Loucy (cell line): Measurements from ENCODE around the gene CLCN2.

Experiments
- H2AFZ ChIP-seq: fragments of 200-600 bp; sonication (generic); 2 replicates; pipeline ENCODE4 v1.6.0; 2016; ENCODE audit warnings: antibody characterized with exemption, mild to moderate bottlenecking, low read length, moderate library complexity
- H3F3A ChIP-seq: fragments of 200-600 bp; 2 replicates; pipeline ENCODE4 v1.6.0; 2016; ENCODE audit warnings: antibody characterized with exemption, low read depth, mild to moderate bottlenecking
- H3K27me3 ChIP-seq: fragments of 200-600 bp; sonication (generic); 2 replicates; pipeline ENCODE4 v1.6.1; 2014; ENCODE audit warnings: low read length, mild to moderate bottlenecking; ENCODE audit not compliant: insufficient read depth, poor library complexity, severe bottlenecking
- H3K36me3 ChIP-seq: fragments of 200-600 bp; sonication (generic); 2 replicates; pipeline ENCODE4 v1.6.1; 2016; ENCODE audit warnings: low read length; ENCODE audit not compliant: insufficient read depth
- H3K4me1 ChIP-seq: fragments of 200-600 bp; sonication (generic); 2 replicates; pipeline ENCODE4 v1.5.1; 2014; ENCODE audit warnings: low read length, mild to moderate bottlenecking; ENCODE audit not compliant: insufficient read depth, poor library complexity, severe bottlenecking
- H3K4me2 ChIP-seq: fragments of 200-600 bp; sonication (generic); 2 replicates; pipeline ENCODE4 v1.6.0; 2014; ENCODE audit warnings: antibody characterized with exemption, low read length, low read depth, mild to moderate bottlenecking; ENCODE audit not compliant: poor library complexity, severe bottlenecking
- H3K4me3 ChIP-seq: fragments of 200-600 bp; sonication (generic); 2 replicates; pipeline ENCODE4 v1.5.1; 2014; ENCODE audit warnings: low read length, mild to moderate bottlenecking, mixed read lengths; ENCODE audit not compliant: poor library complexity, severe bottlenecking
- H3K79me2 ChIP-seq: fragments of 200-600 bp; sonication (generic); 2 replicates; pipeline ENCODE4 v1.6.1; 2014; ENCODE audit warnings: low read length; ENCODE audit not compliant: insufficient read depth
- H3K9ac ChIP-seq: fragments of 200-600 bp; sonication (generic); 2 replicates; pipeline ENCODE4 v1.6.0; 2014; ENCODE audit warnings: mild to moderate bottlenecking, low read depth, low read length, moderate library complexity; ENCODE audit not compliant: poor library complexity, severe bottlenecking
- H3K9me2 ChIP-seq: fragments of 200-600 bp; sonication (generic); replicated peaks from 2 replicates; pipeline ENCODE4 v1.6.1; 2016; ENCODE audit warnings: low read depth, low read length, mixed read lengths
- H3K9me3 ChIP-seq: fragments of 200-600 bp; sonication (generic); 2 replicates; pipeline ENCODE4 v1.6.1; 2014; ENCODE audit warnings: mild to moderate bottlenecking, antibody characterized with exemption, low read length, low read depth; ENCODE audit not compliant: insufficient read depth
- H4K20me1 ChIP-seq: fragments of 200-600 bp; sonication (generic); 2 replicates; pipeline ENCODE4 v1.6.0; 2014; ENCODE audit warnings: antibody characterized with exemption, low read length, mild to moderate bottlenecking; ENCODE audit not compliant: insufficient read depth, poor library complexity, severe bottlenecking
- EZH2phosphoT487 ChIP-seq: fragments of 200-600 bp; IDR thresholded peaks from 2 replicates; pipeline ENCODE4 v1.6.1; 2018; ENCODE audit warnings: antibody characterized with exemption, mild to moderate bottlenecking, moderate library complexity, borderline replicate concordance
- TF ChIP-seq, protein P1 (sequence below): fragments of 200-600 bp; sonication (generic); conservative IDR thresholded peaks from 2 replicates; pipeline ENCODE4 v1.5.1; 2014; ENCODE audit warnings: mild to moderate bottlenecking, antibody characterized with exemption, low read length

Gene CLCN2

GRCh38 chr3:184320104-184320445, 41.3 kb downstream of the CLCN2 start:
- Histone ChIP-seq H3K79me2 (peaks cover 70% of the 10 kb centered on the region), H3K4me2 (peak overlapping the region; percentile 11)

DNA sequence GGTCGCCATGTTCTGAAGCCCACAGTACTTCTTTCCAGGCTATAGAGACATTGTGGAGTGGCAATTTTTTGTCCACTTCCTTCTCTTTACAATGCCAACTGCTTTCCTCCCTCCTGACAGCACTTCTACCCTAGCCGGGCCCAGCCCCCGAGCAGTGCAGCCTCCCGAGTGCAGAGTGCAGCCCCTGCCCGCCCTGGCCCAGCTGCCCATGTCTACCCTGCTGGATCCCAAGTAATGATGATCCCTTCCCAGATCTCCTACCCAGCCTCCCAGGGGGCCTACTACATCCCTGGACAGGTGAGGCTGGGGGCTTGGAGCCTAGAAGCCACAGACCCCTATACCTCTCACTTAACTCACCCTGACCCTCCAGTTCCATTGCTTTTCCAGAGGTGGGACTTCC, 44.2 kb downstream of the CLCN2 start:
- no peaks in the 10 kb centered on the region for H3K27me3 ChIP-seq
- H4K20me1 ChIP-seq = peaks cover 74% of the 10 kb centered on the region
- H3K9me2 ChIP-seq = no peaks in the 10 kb centered on the region
- H2AFZ ChIP-seq = no peak overlapping the region
- peak overlapping the region; percentile 99 for H3K4me2 ChIP-seq
- H3K9me3 ChIP-seq = no peaks in the 10 kb centered on the region
- peaks cover 29% of the 10 kb centered on the region for H3K4me1 ChIP-seq
- H3K36me3 ChIP-seq = peaks cover 44% of the 10 kb centered on the region
- H3F3A ChIP-seq = no peaks in the 10 kb centered on the region
- peak overlapping the region; percentile 100 for H3K4me3 ChIP-seq
- H3K9ac ChIP-seq = peak overlapping the region; percentile 98
- TF ChIP-seq, protein P1, sequence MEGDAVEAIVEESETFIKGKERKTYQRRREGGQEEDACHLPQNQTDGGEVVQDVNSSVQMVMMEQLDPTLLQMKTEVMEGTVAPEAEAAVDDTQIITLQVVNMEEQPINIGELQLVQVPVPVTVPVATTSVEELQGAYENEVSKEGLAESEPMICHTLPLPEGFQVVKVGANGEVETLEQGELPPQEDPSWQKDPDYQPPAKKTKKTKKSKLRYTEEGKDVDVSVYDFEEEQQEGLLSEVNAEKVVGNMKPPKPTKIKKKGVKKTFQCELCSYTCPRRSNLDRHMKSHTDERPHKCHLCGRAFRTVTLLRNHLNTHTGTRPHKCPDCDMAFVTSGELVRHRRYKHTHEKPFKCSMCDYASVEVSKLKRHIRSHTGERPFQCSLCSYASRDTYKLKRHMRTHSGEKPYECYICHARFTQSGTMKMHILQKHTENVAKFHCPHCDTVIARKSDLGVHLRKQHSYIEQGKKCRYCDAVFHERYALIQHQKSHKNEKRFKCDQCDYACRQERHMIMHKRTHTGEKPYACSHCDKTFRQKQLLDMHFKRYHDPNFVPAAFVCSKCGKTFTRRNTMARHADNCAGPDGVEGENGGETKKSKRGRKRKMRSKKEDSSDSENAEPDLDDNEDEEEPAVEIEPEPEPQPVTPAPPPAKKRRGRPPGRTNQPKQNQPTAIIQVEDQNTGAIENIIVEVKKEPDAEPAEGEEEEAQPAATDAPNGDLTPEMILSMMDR = no peak
- no peak for TF ChIP-seq EZH2phosphoT487
- H3K79me2 ChIP-seq = peaks cover 76% of the 10 kb centered on the region

More at GRCh38 chr3:184320104-184320445, 41.3 kb downstream of the CLCN2 start:
- no peaks in the 10 kb centered on the region for H3F3A ChIP-seq
- H3K4me1 ChIP-seq = peaks cover 29% of the 10 kb centered on the region
- no peaks in the 10 kb centered on the region for H3K9me3 ChIP-seq
- peaks cover 88% of the 10 kb centered on the region for H4K20me1 ChIP-seq
- no peak overlapping the region for H3K4me3 ChIP-seq
- no peak overlapping the region for H3K9ac ChIP-seq
- no peaks in the 10 kb centered on the region for H3K27me3 ChIP-seq
- H2AFZ ChIP-seq = no peak overlapping the region
- TF ChIP-seq EZH2phosphoT487 = no peak
- TF ChIP-seq, protein P1 = no peak
- peaks cover 73% of the 10 kb centered on the region for H3K36me3 ChIP-seq
- no peaks in the 10 kb centered on the region for H3K9me2 ChIP-seq

DNA sequence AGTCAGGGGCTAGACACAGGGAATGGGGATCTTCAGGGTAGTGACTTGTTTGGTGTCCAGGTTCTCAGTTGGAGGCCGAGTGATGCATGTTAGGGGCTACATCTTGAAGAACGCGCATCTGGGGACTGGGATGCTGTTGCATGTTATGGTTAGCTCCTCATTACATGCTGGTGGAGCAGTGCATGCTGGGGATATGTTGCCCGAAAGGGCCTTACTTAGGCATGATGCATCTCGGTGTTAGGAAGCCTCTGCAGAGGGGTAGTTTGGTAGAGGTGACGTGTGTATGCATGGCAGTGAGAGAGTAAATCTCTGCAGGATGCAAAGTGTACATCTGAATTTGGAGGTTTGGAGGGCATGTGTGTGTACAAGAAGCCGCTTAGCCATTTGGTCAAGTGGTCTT, 44.6 kb downstream of the CLCN2 start:
- H3K4me2 ChIP-seq = peak overlapping the region; percentile 99
- no peak for TF ChIP-seq EZH2phosphoT487
- TF ChIP-seq, protein P1 = no peak
- H4K20me1 ChIP-seq = peaks cover 70% of the 10 kb centered on the region
- H3K9ac ChIP-seq = peak overlapping the region; percentile 98
- H3K79me2 ChIP-seq = peaks cover 73% of the 10 kb centered on the region
- H3F3A ChIP-seq = no peaks in the 10 kb centered on the region
- H3K4me1 ChIP-seq = peaks cover 29% of the 10 kb centered on the region
- H3K36me3 ChIP-seq = peaks cover 40% of the 10 kb centered on the region; the same call in 1 of the 2 replicates
- H3K27me3 ChIP-seq = no peaks in the 10 kb centered on the region
- H3K9me3 ChIP-seq = no peaks in the 10 kb centered on the region
- H3K4me3 ChIP-seq = peak overlapping the region; percentile 100
- no peaks in the 10 kb centered on the region for H3K9me2 ChIP-seq
- no peak overlapping the region for H2AFZ ChIP-seq
